ENCODE data around the gene RMI1.

- no peak for TF ChIP-seq POLR2AphosphoS5 (IDR thresholded peaks at IDR 0.05; ENCODE audit: low read depth, low read length)
- no peak for TF ChIP-seq POLR2A (IDR thresholded peaks at IDR 0.05; ENCODE audit: low read depth, low read length)
Observed at GRCh38 chr9:84031534-84031933, 50.9 kb downstream of the RMI1 start.
